Parathyroid adenoma (tissue), 2 donors: ENCODE results near the gene MAG.

ENCODE experiments used
- H2AFZ ChIP-seq: fragments of 300-600 bp; sonication (generic); one replicate; pipeline ENCODE4 v1.7.0; 2017; ENCODE audit warnings: antibody characterized with exemption, mild to moderate bottlenecking
- H3K27ac ChIP-seq: fragments of 300-600 bp; sonication (generic); one replicate; pipeline ENCODE4 v1.7.0; 2017
- H3K27me3 ChIP-seq: fragments of 300-600 bp; sonication (generic); one replicate; pipeline ENCODE4 v1.7.0; 2017; ENCODE audit warnings: low read length; ENCODE audit not compliant: control insufficient read depth, insufficient read depth
- H3K36me3 ChIP-seq: fragments of 300-600 bp; sonication (generic); one replicate; pipeline ENCODE4 v1.7.0; 2017; ENCODE audit warnings: low read length; ENCODE audit not compliant: control insufficient read depth, insufficient read depth
- H3K4me1 ChIP-seq: fragments of 300-600 bp; sonication (generic); one replicate; pipeline ENCODE4 v1.7.0; 2017; ENCODE audit warnings: control low read depth
- H3K4me2 ChIP-seq: fragments of 300-600 bp; sonication (generic); one replicate; pipeline ENCODE4 v1.7.0; 2017; ENCODE audit warnings: low read length
- H3K4me3 ChIP-seq: fragments of 300-600 bp; sonication (generic); one replicate; pipeline ENCODE4 v1.7.0; 2017; ENCODE audit warnings: low read depth, low read length
- H3K79me2 ChIP-seq: fragments of 300-600 bp; sonication (generic); one replicate; pipeline ENCODE4 v1.7.0; 2017; ENCODE audit warnings: control low read depth
- H3K9ac ChIP-seq: fragments of 300-600 bp; sonication (generic); one replicate; pipeline ENCODE4 v1.7.0; 2017; ENCODE audit warnings: mild to moderate bottlenecking
- H3K9me3 ChIP-seq: fragments of 300-600 bp; sonication (generic); one replicate; pipeline ENCODE4 v1.7.0; 2017; ENCODE audit warnings: low read length; ENCODE audit not compliant: control insufficient read depth
- TF ChIP-seq, protein P1 (sequence below): fragments of 300-600 bp; sonication (generic); IDR thresholded peaks from one replicate; pipeline ENCODE4 v1.7.0; 2017; ENCODE audit warnings: antibody characterized with exemption, mild to moderate bottlenecking
- donor health status: primary hyperparathyroidism.

Gene MAG

DNA sequence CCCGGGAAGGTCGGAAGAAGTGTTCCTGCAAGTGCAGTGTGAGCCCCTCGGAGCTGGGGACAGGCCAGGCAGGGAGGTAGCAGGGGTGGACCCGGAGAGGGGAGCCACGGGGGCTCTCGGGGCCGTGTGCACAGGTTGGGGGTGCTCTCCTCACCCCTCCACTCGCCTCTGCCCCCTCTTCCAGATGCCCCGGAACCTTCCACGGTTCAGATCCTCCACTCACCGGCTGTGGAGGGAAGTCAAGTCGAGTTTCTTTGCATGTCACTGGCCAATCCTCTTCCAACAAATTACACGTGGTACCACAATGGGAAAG is 46.0 kb downstream of the MAG start:
- TF ChIP-seq, protein P1, sequence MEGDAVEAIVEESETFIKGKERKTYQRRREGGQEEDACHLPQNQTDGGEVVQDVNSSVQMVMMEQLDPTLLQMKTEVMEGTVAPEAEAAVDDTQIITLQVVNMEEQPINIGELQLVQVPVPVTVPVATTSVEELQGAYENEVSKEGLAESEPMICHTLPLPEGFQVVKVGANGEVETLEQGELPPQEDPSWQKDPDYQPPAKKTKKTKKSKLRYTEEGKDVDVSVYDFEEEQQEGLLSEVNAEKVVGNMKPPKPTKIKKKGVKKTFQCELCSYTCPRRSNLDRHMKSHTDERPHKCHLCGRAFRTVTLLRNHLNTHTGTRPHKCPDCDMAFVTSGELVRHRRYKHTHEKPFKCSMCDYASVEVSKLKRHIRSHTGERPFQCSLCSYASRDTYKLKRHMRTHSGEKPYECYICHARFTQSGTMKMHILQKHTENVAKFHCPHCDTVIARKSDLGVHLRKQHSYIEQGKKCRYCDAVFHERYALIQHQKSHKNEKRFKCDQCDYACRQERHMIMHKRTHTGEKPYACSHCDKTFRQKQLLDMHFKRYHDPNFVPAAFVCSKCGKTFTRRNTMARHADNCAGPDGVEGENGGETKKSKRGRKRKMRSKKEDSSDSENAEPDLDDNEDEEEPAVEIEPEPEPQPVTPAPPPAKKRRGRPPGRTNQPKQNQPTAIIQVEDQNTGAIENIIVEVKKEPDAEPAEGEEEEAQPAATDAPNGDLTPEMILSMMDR, result no peak
- Histone ChIP-seq H3K9me3 (no peaks in the 10 kb centered on the region), H2AFZ (no peak overlapping the region), H3K27ac (no peak overlapping the region), H3K4me3 (no peak overlapping the region), H3K27me3 (no peaks in the 10 kb centered on the region), H3K9ac (no peak overlapping the region), H3K4me1 (no peaks in the 10 kb centered on the region), H3K79me2 (no peaks in the 10 kb centered on the region), H3K4me2 (no peak overlapping the region), H3K36me3 (no peaks in the 10 kb centered on the region)

DNA sequence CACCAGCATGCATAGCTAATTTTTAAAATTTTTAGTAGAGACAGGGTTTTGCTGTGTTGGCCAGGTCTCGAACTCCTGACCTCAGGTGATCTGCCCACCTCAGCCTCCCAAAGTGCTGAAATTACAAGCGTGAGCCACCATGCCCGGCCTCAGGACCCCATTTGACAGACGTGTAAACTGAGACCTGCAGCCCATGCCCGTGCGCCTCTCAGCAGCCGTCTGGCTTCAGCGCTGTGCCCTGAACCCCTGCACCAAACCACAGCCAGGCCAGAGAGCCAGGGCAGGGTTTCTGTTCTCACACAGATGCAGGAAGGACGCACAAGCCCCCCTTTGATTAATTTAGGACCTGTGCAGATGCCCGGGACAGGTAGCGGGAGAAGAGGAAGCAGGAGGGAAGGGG is 48.5 kb downstream of the MAG start:
- no peaks in the 10 kb centered on the region for H3K36me3 ChIP-seq
- TF ChIP-seq, protein P1, result no peak
- no peak overlapping the region for H3K9ac ChIP-seq
- no peaks in the 10 kb centered on the region for H3K9me3 ChIP-seq
- no peak overlapping the region for H3K4me2 ChIP-seq
- no peaks in the 10 kb centered on the region for H3K4me1 ChIP-seq
- H3K4me3 ChIP-seq, result no peak overlapping the region
- no peak overlapping the region for H3K27ac ChIP-seq
- no peaks in the 10 kb centered on the region for H3K79me2 ChIP-seq
- H2AFZ ChIP-seq, result no peak overlapping the region
- no peaks in the 10 kb centered on the region for H3K27me3 ChIP-seq

DNA sequence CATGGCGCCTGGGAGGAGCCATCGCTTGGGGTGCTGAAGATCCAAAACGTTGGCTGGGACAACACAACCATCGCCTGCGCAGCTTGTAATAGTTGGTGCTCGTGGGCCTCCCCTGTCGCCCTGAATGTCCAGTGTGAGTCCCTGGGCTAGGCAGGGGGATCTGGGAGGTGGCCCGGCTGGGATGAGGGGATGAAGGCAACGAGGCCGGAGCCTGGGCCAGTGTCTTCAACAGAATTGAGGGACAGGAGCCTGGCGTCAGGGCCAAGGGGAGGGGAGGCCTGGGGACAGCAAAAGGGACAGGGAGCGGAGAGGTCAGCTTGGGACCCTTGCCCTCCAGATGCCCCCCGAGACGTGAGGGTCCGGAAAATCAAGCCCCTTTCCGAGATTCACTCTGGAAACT is 49.0 kb downstream of the MAG start:
- H3K27ac ChIP-seq, result no peak overlapping the region
- H3K9ac ChIP-seq, result no peak overlapping the region
- H3K36me3 ChIP-seq, result no peaks in the 10 kb centered on the region
- no peaks in the 10 kb centered on the region for H3K9me3 ChIP-seq
- no peak overlapping the region for H2AFZ ChIP-seq
- no peaks in the 10 kb centered on the region for H3K79me2 ChIP-seq
- no peaks in the 10 kb centered on the region for H3K27me3 ChIP-seq
- no peak overlapping the region for H3K4me2 ChIP-seq
- TF ChIP-seq, protein P1, result no peak
- H3K4me1 ChIP-seq, result no peaks in the 10 kb centered on the region
- H3K4me3 ChIP-seq, result no peak overlapping the region

DNA sequence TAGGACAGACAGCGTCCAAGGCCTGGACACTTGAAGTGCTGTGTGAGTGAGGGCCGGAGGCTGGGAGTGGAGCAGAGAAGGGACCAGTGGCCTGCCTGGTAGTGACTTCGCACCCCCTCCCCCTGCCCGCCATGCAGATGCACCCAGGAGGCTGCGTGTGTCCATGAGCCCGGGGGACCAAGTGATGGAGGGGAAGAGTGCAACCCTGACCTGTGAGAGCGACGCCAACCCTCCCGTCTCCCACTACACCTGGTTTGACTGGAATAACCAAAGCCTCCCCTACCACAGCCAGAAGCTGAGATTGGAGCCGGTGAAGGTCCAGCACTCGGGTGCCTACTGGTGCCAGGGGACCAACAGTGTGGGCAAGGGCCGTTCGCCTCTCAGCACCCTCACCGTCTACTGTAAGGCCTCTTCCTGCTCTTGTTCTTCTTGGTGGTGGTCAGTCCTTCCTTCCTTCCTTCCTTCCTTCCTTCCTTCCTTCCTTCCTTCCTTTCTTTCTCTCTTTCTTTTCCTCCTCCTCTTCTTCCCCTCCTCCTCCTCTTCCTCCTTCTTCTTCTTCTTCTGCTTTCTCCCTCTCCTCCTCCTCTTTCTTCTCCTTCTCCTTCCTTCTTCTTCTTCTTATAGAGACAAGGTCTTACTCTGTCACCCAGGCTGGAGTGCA is 49.7 kb downstream of the MAG start:
- H3K27ac ChIP-seq, result no peak overlapping the region
- no peak overlapping the region for H3K4me3 ChIP-seq
- H3K4me1 ChIP-seq, result no peaks in the 10 kb centered on the region
- H3K36me3 ChIP-seq, result no peaks in the 10 kb centered on the region
- H3K4me2 ChIP-seq, result no peak overlapping the region
- H3K9ac ChIP-seq, result no peak overlapping the region
- H3K79me2 ChIP-seq, result no peaks in the 10 kb centered on the region
- H3K27me3 ChIP-seq, result no peaks in the 10 kb centered on the region
- TF ChIP-seq, protein P1, result no peak
- H2AFZ ChIP-seq, result no peak overlapping the region
- no peaks in the 10 kb centered on the region for H3K9me3 ChIP-seq

DNA sequence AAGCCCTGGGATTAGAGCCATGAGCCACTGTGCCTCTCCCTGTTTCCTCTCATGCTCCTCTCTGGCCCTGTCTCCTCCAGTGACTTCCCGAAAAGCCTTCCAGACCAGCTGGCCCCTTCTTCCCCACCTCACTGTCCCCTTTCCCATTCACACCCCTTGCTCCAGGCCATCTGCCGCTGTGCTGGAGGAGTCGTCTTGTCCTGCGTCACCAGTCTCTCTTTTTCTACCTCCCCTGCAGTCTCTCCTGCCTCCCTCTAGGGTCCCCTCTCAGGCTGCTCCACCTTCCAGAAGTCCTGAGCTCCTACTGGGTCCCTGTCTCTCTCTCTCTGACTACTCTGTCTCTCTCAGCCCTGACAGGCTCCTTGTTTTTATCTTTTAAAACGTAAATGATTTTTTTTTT is 50.5 kb downstream of the MAG start:
- no peak overlapping the region for H3K27ac ChIP-seq
- H3K4me1 ChIP-seq, result peaks cover 3% of the 10 kb centered on the region
- H3K27me3 ChIP-seq, result no peaks in the 10 kb centered on the region
- H3K79me2 ChIP-seq, result no peaks in the 10 kb centered on the region
- TF ChIP-seq, protein P1, result no peak
- H2AFZ ChIP-seq, result no peak overlapping the region
- H3K9ac ChIP-seq, result no peak overlapping the region
- H3K4me2 ChIP-seq, result no peak overlapping the region
- H3K36me3 ChIP-seq, result no peaks in the 10 kb centered on the region
- H3K9me3 ChIP-seq, result no peaks in the 10 kb centered on the region
- H3K4me3 ChIP-seq, result no peak overlapping the region
